ENCODE results near the gene ATP8B3.

ATP8B3 gene

GRCh38 chr19:1757468-1758230 is 54.4 kb downstream of the ATP8B3 start:
- DNase-seq (ENCODE audit: low spot score in 2 of 2): no peak
- H3K4me3 ChIP-seq: no peak overlapping the region
- no peaks in the 10 kb centered on the region for H3K36me3 ChIP-seq (replicated peaks)
- H3K4me1 ChIP-seq: no peaks in the 10 kb centered on the region
- H3K27me3 ChIP-seq (ENCODE audit: low read depth): peaks cover 83% of the 10 kb centered on the region
- no peaks in the 10 kb centered on the region for H3K9me3 ChIP-seq
- in situ Hi-C loops (cut with MboI; ENCODE audit: low sequenced_read_pairs): no loop called here

- H3K27me3 ChIP-seq (ENCODE audit: low read depth): peaks cover 83% of the 10 kb centered on the region
- no peak overlapping the region for H3K4me3 ChIP-seq
- in situ Hi-C loops (cut with MboI; ENCODE audit: low sequenced_read_pairs): no loop called here
- H3K9me3 ChIP-seq: no peaks in the 10 kb centered on the region
- DNase-seq (ENCODE audit: low spot score in 2 of 2): no peak
- no peaks in the 10 kb centered on the region for H3K36me3 ChIP-seq (replicated peaks)
- H3K4me1 ChIP-seq: no peaks in the 10 kb centered on the region
These were observed 55.2 kb downstream of the ATP8B3 start for GRCh38 chr19:1756705-1757465.

DNA sequence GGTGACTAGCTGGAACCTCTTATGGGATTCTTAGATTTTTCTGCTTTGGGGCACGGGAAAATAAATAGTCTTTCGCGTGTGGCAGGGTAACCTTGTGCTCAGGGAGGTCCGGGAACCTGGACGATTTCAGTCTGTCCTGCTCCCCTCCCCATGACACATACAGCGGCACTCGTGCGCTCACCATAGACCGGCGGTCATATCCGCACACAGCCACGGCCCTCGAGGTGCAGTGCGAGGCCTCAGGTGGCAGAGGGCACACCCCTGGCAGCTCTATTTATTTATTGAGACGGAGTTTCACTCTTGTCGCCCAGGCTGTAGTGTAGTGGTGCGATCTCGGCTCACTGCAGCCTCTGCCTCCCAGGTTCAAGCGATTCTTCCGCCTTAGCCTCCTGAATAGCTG is 55.8 kb downstream of the ATP8B3 start:
- in situ Hi-C loops (cut with MboI; ENCODE audit: low sequenced_read_pairs): no loop called here
- H3K36me3 ChIP-seq (replicated peaks): no peaks in the 10 kb centered on the region
- H3K27me3 ChIP-seq (ENCODE audit: low read depth): peaks cover 83% of the 10 kb centered on the region

GRCh38 chr19:1755467-1756171 is 56.5 kb downstream of the ATP8B3 start:
- H3K4me3 ChIP-seq: no peak overlapping the region
- H3K4me1 ChIP-seq: no peaks in the 10 kb centered on the region
- no peak for DNase-seq (ENCODE audit: low spot score in 2 of 2)
- no peaks in the 10 kb centered on the region for H3K36me3 ChIP-seq (replicated peaks)
- H3K27me3 ChIP-seq (ENCODE audit: low read depth): peaks cover 83% of the 10 kb centered on the region
- in situ Hi-C loops (cut with MboI; ENCODE audit: low sequenced_read_pairs): no loop called here
- no peaks in the 10 kb centered on the region for H3K9me3 ChIP-seq

More for the DNA sequence above, 55.8 kb downstream of the ATP8B3 start:
- Histone ChIP-seq H3K9me3 (no peaks in the 10 kb centered on the region), H3K4me1 (no peaks in the 10 kb centered on the region), H3K4me3 (no peak overlapping the region)
- DNase-seq (ENCODE audit: low spot score in 2 of 2): no peak

DNA sequence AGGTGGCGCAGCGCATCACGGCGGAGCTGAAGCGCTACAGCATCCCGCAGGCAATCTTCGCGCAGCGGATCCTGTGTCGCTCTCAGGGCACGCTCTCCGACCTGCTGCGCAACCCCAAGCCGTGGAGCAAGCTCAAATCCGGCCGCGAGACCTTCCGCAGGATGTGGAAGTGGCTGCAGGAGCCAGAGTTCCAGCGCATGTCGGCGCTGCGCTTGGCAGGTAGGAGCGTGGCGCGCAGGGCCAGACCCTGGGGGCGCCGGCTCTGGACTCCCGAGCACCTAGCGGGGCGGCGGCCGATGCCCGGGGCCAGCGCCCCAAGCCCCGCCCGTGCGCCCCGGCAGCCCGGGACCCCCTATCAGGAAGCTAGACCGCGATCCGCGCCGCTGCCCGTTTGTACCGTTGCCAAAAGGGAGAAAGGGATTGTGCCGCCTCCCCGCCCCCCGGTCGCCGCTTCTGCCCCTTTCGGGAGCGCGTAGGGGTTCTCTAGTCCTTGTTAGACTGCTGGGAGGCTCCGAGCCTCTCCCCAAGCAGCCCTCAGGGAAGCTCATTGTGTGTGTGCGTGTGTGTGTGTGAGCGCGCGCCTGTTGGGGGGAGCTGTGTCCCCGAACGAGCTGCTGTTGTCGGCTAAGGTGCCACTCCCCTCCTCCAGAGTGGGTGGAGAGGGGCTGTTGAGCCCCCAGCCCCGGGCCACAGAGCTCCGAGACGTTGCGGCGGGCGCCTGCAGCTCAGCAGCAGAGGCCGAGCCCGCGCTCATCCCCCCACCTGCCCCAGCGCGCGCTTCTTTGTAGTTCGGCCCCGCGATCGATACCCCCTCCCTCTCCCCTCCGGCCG is 57.2 kb downstream of the ATP8B3 start:
- DNase-seq (ENCODE audit: low spot score in 2 of 2): no peak
- no peaks in the 10 kb centered on the region for H3K4me1 ChIP-seq
- H3K4me3 ChIP-seq: no peak overlapping the region
- H3K36me3 ChIP-seq (replicated peaks): no peaks in the 10 kb centered on the region
- H3K9me3 ChIP-seq: no peaks in the 10 kb centered on the region
- peaks cover 83% of the 10 kb centered on the region for H3K27me3 ChIP-seq (ENCODE audit: low read depth)
- in situ Hi-C loops (cut with MboI; ENCODE audit: low sequenced_read_pairs): no loop called here

DNA sequence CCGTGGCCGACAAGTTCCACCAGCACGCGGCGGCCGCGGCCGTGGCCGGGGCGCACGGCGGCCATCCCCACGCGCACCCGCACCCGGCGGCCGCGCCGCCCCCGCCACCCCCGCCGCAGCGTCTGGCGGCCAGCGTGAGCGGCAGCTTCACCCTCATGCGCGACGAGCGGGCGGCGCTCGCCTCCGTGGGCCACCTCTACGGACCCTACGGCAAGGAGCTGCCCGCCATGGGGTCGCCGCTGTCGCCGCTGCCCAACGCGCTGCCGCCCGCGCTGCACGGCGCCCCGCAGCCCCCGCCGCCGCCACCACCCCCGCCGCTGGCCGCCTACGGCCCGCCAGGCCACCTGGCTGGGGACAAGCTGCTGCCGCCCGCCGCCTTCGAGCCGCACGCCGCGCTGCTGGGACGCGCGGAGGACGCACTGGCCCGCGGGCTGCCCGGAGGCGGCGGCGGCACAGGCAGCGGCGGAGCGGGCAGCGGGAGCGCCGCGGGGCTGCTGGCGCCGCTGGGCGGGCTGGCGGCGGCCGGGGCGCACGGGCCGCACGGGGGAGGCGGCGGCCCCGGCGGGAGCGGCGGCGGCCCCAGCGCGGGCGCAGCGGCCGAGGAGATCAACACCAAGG is 57.9 kb downstream of the ATP8B3 start:
- Histone ChIP-seq H3K4me1 (no peaks in the 10 kb centered on the region), H3K27me3 (ENCODE audit: low read depth) (peaks cover 83% of the 10 kb centered on the region), H3K36me3 (replicated peaks) (no peaks in the 10 kb centered on the region), H3K4me3 (no peak overlapping the region), H3K9me3 (no peaks in the 10 kb centered on the region)
- in situ Hi-C loops (cut with MboI; ENCODE audit: low sequenced_read_pairs): no loop called here
- DNase-seq (ENCODE audit: low spot score in 2 of 2): no peak

DNA sequence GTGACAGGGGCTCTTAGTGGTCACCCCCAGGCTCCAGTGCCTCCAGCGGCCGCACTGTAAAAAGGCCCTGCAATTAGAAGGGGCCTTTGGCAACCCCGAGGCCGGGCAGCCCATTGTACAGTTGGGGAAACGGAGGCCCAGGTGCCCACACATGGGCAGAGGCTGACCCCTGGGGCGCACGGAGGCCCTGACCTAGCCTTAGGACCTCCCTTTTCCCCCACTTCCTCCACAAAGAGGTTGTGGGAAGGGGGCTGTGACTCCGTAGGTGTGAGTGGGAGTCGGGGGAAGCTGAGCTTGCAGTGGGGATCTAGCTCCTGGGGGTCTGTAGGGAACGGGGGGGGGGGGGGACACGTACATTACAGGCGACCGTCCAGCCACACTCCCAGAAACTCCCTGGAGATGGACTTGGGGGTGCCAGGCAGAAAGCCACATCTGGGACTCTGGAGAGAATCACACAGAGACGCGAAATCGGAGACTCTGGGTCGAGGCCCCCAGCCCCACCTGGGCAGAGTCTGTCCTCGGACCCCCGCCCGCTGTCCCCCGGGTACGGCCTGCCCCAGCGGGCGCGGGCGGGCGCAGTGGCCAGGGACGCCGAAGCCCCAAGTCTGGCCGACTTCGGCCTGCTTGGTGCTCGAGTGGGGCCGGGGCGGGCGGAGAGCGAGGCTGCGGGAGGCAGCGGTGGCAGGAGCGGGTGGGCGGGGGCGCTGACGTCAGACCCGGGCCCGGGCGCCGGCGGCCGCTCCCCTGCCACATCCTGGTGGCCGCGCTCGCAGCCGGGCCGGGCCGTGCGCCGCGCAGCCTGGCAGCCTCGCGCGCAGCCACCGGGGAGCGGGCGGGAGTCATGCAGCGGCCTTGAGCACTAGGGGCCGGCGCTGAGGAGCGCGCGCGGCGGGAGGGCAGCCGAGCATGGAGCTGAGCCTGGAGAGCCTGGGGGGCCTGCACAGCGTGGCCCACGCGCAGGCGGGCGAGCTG is 59.0 kb downstream of the ATP8B3 start, which contains the start of gene ONECUT3:
Gene ONECUT3 (plus strand): TSS at position 750 of the 972 bp plus-strand sequence. CDS start 157 bp downstream, at position 907.
- Histone ChIP-seq H3K9me3 (no peaks in the 10 kb centered on the region), H3K4me3 (no peak within 1 kb of the TSS), H3K27me3 (ENCODE audit: low read depth) (peaks cover 86% of the 10 kb centered on the region), H3K4me1 (no peaks in the 10 kb centered on the region), H3K36me3 (replicated peaks) (no peaks in the 10 kb centered on the region)
- DNase-seq (ENCODE audit: low spot score in 2 of 2): no peak
- in situ Hi-C loops (cut with MboI; ENCODE audit: low sequenced_read_pairs): no loop called here

DNA sequence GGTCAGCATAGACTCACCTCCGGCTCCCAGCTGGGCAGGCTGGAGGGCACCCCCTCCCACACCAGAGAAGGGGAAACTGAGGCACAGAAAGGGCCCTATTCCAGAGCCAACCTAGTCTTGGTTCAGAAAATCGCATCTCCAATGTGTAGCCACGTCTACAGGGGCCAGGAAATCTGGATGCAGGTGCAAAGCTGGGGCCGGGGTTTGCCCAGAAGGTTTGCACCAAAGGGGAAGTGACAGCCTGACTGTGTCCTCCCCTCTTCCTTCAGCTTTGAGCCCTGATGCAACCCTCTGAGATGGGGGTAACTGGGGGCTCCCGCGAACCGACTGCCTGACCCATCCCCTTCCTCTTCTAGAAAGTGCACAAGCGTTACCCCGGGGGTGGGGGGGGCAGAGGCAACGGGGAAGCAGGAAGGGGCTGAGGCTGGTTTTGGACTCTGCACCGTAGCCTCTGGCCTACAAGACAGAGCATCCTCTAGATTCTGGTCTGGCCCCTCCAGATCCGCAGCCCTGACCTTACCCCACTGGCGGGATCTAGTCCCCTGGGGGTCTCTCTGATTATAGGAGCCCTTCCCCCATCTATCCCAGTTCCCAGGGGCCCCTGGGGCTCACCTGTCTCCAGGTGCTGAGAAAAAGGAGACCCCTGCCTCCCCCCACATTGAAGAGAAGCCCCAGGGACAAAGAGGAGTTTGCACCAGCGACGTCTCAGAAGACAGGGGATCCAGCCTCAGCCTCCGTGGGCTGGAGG is 59.9 kb downstream of the ATP8B3 start:
- peaks cover 84% of the 10 kb centered on the region for H3K27me3 ChIP-seq (ENCODE audit: low read depth)
- H3K4me3 ChIP-seq: no peak overlapping the region
- no peak for DNase-seq (ENCODE audit: low spot score in 2 of 2)
- in situ Hi-C loops (cut with MboI; ENCODE audit: low sequenced_read_pairs): no loop called here
- no peaks in the 10 kb centered on the region for H3K36me3 ChIP-seq (replicated peaks)
- H3K4me1 ChIP-seq: no peaks in the 10 kb centered on the region
- no peaks in the 10 kb centered on the region for H3K9me3 ChIP-seq

GRCh38 chr19:1751367-1752008 is 60.6 kb downstream of the ATP8B3 start:
- no peak for DNase-seq (ENCODE audit: low spot score in 2 of 2)
- no peak overlapping the region for H3K4me3 ChIP-seq
- no peaks in the 10 kb centered on the region for H3K4me1 ChIP-seq
- no peaks in the 10 kb centered on the region for H3K9me3 ChIP-seq
- in situ Hi-C loops (cut with MboI; ENCODE audit: low sequenced_read_pairs): no loop called here
- H3K27me3 ChIP-seq (ENCODE audit: low read depth): peaks cover 83% of the 10 kb centered on the region
- H3K36me3 ChIP-seq (replicated peaks): no peaks in the 10 kb centered on the region

DNA sequence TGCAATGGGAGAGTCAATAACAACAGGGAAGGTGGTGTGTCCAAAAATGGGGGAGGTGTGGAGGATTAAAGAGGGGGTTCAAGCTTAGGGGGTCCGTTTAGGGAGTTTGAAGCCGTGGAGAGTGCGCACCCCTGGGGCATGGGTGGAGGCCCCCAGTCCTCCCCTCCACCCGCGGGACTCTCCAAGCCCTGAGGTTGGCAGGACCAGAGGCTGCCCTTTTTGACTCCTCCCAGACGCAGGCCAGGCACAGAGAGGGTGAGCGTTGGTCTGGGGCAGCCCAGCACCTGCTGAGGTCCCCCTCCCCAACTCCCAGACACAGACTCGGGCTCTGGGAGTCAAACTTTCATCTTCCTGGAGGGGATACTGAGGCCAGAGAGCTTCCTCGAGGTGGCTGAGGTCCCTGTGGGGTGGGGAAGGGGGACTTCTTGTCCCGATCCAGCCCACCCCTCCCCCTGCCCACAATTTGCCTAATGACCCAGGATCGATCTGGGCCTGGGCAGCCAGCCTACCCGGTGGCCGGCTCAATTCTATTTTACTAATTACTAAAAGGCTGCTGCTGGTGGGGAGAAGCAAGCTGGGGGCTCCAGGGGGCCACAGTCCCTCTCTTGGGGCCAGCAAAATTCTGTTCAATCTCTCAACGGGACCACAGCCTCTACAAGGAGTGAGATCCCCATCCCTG is 61.6 kb downstream of the ATP8B3 start:
- Histone ChIP-seq H3K9me3 (no peaks in the 10 kb centered on the region), H3K4me1 (no peaks in the 10 kb centered on the region), H3K27me3 (ENCODE audit: low read depth) (peaks cover 75% of the 10 kb centered on the region), H3K36me3 (replicated peaks) (no peaks in the 10 kb centered on the region), H3K4me3 (no peak overlapping the region)
- in situ Hi-C loops (cut with MboI; ENCODE audit: low sequenced_read_pairs): no loop called here
- no peak for DNase-seq (ENCODE audit: low spot score in 2 of 2)

Data from HAP-1 (cell line).